WTC11 (cell line): ENCODE data around the gene GNG3. TPM values are rescaled to one million over a fixed set of nuclear protein-coding genes. Genes with fewer than 3 reads are reported as not detected.

Experiments used
- ATAC-seq: fragments of 200-7000 bp; cut with Tn5 transposase; 2 replicates; pipeline ENCODE4 v1.10.0; 2021; ENCODE audit warnings: mild to moderate bottlenecking, moderate library complexity
- CTCF ChIA-PET: fragments of 300-600 bp; sonication (Branson Sonifier 250); formaldehyde crosslinking; loops from one replicate; lab custom pipeline; 2021; ENCODE audit warnings: antibody characterized with exemption; lab: Charles Lee
- POLR2A ChIA-PET: fragments of 350-600 bp; sonication (Branson Sonifier 250); formaldehyde crosslinking; loops from one replicate; lab custom pipeline; 2021; ENCODE audit warnings: antibody characterized with exemption; lab: Charles Lee
- DNase-seq: peaks from one replicate; pipeline ENCODE4 v3.0.0; 2021; ENCODE audit warnings: low spot score
- H3K27ac Mint-ChIP-seq: 2 replicates; pipeline ENCODE4 v1.8.0; 2021; ENCODE audit warnings: mixed read lengths
- H3K27me3 Mint-ChIP-seq: 2 replicates; pipeline ENCODE4 v1.8.0; 2021; ENCODE audit warnings: low read depth, mild to moderate bottlenecking, moderate library complexity, mixed read lengths
- H3K36me3 Mint-ChIP-seq: 2 replicates; pipeline ENCODE4 v1.8.0; 2021; ENCODE audit warnings: mixed read lengths
- H3K4me1 Mint-ChIP-seq: 2 replicates; pipeline ENCODE4 v1.8.0; 2022; ENCODE audit warnings: mixed read lengths
- H3K4me3 Mint-ChIP-seq: 2 replicates; pipeline ENCODE4 v1.8.0; 2021; ENCODE audit warnings: mild to moderate bottlenecking, moderate library complexity, mixed read lengths
- H3K9me3 Mint-ChIP-seq: 2 replicates; pipeline ENCODE4 v1.8.0; 2021; ENCODE audit warnings: mixed read lengths
- AR ChIP-seq: fragments of 250-450 bp; sonication (Bioruptor Pico); IDR thresholded peaks from 2 replicates; pipeline ENCODE4 v1.9.0; 2021; ENCODE audit warnings: mild to moderate bottlenecking
- E2F4 ChIP-seq: sonication (generic); formaldehyde crosslinking; IDR thresholded peaks from 2 replicates; pipeline ENCODE4 v1.8.1; 2022; ENCODE audit warnings: low read depth, mild to moderate bottlenecking, moderate library complexity, missing genetic modification reagents, borderline replicate concordance
- FOXK1 ChIP-seq: sonication (generic); formaldehyde crosslinking; IDR thresholded peaks from 2 replicates; pipeline ENCODE4 v1.8.0; 2022; ENCODE audit warnings: mild to moderate bottlenecking, moderate library complexity, missing genetic modification reagents
- MXD4 ChIP-seq: fragments of 250-450 bp; sonication (Bioruptor Pico); IDR thresholded peaks from 2 replicates; pipeline ENCODE4 v1.8.0; 2021; ENCODE audit warnings: mild to moderate bottlenecking, moderate library complexity, borderline replicate concordance
- NR3C1 ChIP-seq: sonication (generic); formaldehyde crosslinking; conservative IDR thresholded peaks from 2 replicates; pipeline ENCODE4 v1.8.1; 2023; ENCODE audit warnings: low read depth, mild to moderate bottlenecking, missing genetic modification reagents
- PREB ChIP-seq: sonication (generic); formaldehyde crosslinking; IDR thresholded peaks from 2 replicates; pipeline ENCODE4 v1.8.1; 2022; ENCODE audit warnings: mild to moderate bottlenecking, missing genetic modification reagents, moderate library complexity, borderline replicate concordance
- TEAD1 ChIP-seq: sonication (generic); formaldehyde crosslinking; IDR thresholded peaks from 2 replicates; pipeline ENCODE4 v1.8.0; 2022; ENCODE audit warnings: mild to moderate bottlenecking, missing genetic modification reagents
- ZNF232 ChIP-seq: sonication (generic); formaldehyde crosslinking; IDR thresholded peaks from 2 replicates; pipeline ENCODE4 v1.8.0; 2022; ENCODE audit warnings: mild to moderate bottlenecking, missing genetic modification reagents
- ZNF263 ChIP-seq: sonication (generic); formaldehyde crosslinking; IDR thresholded peaks from 2 replicates; pipeline ENCODE4 v1.8.1; 2022; ENCODE audit warnings: low read depth, mild to moderate bottlenecking, moderate library complexity, missing genetic modification reagents
- ZNF396 ChIP-seq: fragments of 250-450 bp; sonication (Bioruptor Pico); IDR thresholded peaks from 2 replicates; pipeline ENCODE4 v1.8.0; 2021; ENCODE audit warnings: mild to moderate bottlenecking, moderate library complexity, borderline replicate concordance
- ZNF423 ChIP-seq: fragments of 250-450 bp; sonication (Bioruptor Pico); IDR thresholded peaks from 2 replicates; pipeline ENCODE4 v2.1.2; 2022; ENCODE audit warnings: mild to moderate bottlenecking, moderate library complexity
- total RNA-seq: library from RNA; stranded (reverse); gene quantifications from 3 replicates; pipeline ENCODE4 v1.2.3, GENCODE V29; 2021
- TF ChIP-seq, protein P1 (sequence below): sonication (generic); formaldehyde crosslinking; IDR thresholded peaks from 2 replicates; pipeline ENCODE4 v1.8.1; 2023; ENCODE audit warnings: mild to moderate bottlenecking, missing genetic modification reagents, moderate library complexity
- TF ChIP-seq, protein P2 (sequence below): sonication (generic); formaldehyde crosslinking; IDR thresholded peaks from 2 replicates; pipeline ENCODE4 v1.8.1; 2022; ENCODE audit warnings: low read depth, missing genetic modification reagents, borderline replicate concordance

The GNG3 gene
- total RNA-seq, 1 experiment from 2014 or later, result 6.0 TPM

DNA sequence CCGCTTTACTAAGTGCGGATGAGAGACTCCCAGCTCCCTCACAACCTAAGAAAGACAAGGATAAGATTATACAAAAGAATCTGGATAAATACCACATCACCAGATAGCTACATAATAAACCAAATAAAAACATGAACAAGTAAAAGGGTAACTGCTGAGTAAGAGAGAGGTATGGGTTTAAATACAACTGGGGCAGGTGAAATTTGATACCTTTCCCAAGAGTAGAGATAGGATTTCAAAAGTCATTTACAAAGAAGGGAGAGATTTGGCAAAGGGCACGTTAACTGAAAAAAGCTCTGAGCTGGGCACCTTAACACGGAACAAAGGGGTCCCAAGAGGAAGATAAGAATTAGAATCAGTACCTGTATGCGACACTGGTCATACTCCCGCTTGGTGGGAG lies 30.3 kb upstream of the GNG3 start:
- no peaks in the 10 kb centered on the region for H3K27me3 Mint-ChIP-seq
- POLR2A ChIA-PET, result interaction anchor here (1.0 to 1.8 kb wide), 2 partner anchors 12 to 56 kb away, joined by 3 to 8 read pairs; partner anchors contain the start of genes B3GAT3, C11orf98 and CSKMT
- no peaks in the 10 kb centered on the region for H3K9me3 Mint-ChIP-seq
- CTCF ChIA-PET, result interaction anchor here (0.9 to 1.7 kb wide), 9 partner anchors 12 to 252 kb away, joined by 3 to 10 read pairs (median 5); partner anchors contain the start of genes BSCL2, C11orf98, CSKMT and GNG3
- H3K27ac Mint-ChIP-seq, result peak overlapping the region; percentile 48; the same call in 1 of the 2 replicates
- H3K4me3 Mint-ChIP-seq, result peak overlapping the region; percentile 87
- H3K36me3 Mint-ChIP-seq, result peaks cover 37% of the 10 kb centered on the region
- ATAC-seq (no peak), DNase-seq (no peak)
- TF ChIP-seq FOXK1 (CRISPR knock-in tag) (no peak), ZNF232 (CRISPR knock-in tag) (no peak), AR (CRISPR knock-in tag) (no peak), ZNF396 (no peak), E2F4 (no peak), ZNF423 (CRISPR knock-in tag) (no peak), MXD4 (CRISPR knock-in tag) (no peak), TEAD1 (CRISPR knock-in tag) (no peak), NR3C1 (no peak)
- TF ChIP-seq, protein P1, sequence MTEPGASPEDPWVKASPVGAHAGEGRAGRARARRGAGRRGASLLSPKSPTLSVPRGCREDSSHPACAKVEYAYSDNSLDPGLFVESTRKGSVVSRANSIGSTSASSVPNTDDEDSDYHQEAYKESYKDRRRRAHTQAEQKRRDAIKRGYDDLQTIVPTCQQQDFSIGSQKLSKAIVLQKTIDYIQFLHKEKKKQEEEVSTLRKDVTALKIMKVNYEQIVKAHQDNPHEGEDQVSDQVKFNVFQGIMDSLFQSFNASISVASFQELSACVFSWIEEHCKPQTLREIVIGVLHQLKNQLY (CRISPR knock-in tag), result no peak
- TF ChIP-seq, protein P2, sequence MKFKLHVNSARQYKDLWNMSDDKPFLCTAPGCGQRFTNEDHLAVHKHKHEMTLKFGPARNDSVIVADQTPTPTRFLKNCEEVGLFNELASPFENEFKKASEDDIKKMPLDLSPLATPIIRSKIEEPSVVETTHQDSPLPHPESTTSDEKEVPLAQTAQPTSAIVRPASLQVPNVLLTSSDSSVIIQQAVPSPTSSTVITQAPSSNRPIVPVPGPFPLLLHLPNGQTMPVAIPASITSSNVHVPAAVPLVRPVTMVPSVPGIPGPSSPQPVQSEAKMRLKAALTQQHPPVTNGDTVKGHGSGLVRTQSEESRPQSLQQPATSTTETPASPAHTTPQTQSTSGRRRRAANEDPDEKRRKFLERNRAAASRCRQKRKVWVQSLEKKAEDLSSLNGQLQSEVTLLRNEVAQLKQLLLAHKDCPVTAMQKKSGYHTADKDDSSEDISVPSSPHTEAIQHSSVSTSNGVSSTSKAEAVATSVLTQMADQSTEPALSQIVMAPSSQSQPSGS, result no peak
- H3K4me1 Mint-ChIP-seq, result peaks cover 29% of the 10 kb centered on the region

DNA sequence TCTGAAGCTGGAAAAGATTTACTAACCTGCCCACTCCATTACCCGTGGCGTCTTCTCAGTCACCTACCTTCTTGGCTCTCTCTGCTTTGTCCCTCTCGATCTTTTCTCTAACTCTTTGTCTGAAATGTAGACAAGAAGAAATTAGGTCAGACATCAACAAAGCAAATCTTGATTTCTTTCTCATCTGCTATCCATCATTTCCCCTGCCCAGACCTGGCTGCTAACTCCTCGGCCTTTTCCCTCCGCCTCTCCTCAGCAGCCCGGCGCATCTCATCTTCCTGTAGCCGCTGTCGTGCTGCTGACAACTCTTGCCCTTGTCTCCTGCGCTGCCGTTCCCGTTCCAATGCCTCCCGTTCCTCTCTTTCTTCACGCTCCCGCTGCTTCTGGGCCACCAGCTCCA lies 29.8 kb upstream of the GNG3 start:
- no peaks in the 10 kb centered on the region for H3K27me3 Mint-ChIP-seq
- peak overlapping the region; percentile 87 for H3K4me3 Mint-ChIP-seq
- POLR2A ChIA-PET, result interaction anchor here (1.0 to 1.8 kb wide), 2 partner anchors 13 to 56 kb away, joined by 3 to 8 read pairs; partner anchors contain the start of genes B3GAT3, C11orf98 and CSKMT
- DNase-seq (no peak), ATAC-seq (no peak)
- peaks cover 36% of the 10 kb centered on the region for H3K36me3 Mint-ChIP-seq
- H3K9me3 Mint-ChIP-seq, result no peaks in the 10 kb centered on the region
- CTCF ChIA-PET, result interaction anchor here (0.9 to 1.7 kb wide), 4 partner anchors 13 to 253 kb away, joined by 3 to 10 read pairs (median 6); partner anchors contain the start of genes C11orf98 and CSKMT
- H3K27ac Mint-ChIP-seq, result peak overlapping the region; percentile 90
- peaks cover 24% of the 10 kb centered on the region for H3K4me1 Mint-ChIP-seq
- TF ChIP-seq ZNF263, result no peak
- no peak for TF ChIP-seq E2F4
- TF ChIP-seq PREB (CRISPR knock-in tag), result no peak
